Measurements from ENCODE around the gene TMEM87B. TPM values are rescaled to one million over a fixed set of nuclear protein-coding genes. Genes with fewer than 3 reads are reported as not detected.

Gene TMEM87B
- total and polyA plus RNA-seq, 2 of the 8 experiments (the other 6 are each of a cell fraction or from before 2014, with no cell fraction given): 7.2 to 9.0 TPM

- H4K8ac ChIP-seq (ENCODE audit: extremely low read depth, insufficient read depth, low read length): no peak overlapping the region
- WGBS, 2 experiments (ENCODE audit: extremely low coverage in 1 of 2, insufficient coverage in 1 of 2, insufficient read length in 1 of 2, insufficient replicate concordance in 2 of 2, low coverage in 1 of 2, low lambda C conversion rate in 2 of 2, missing lambda C conversion rate in 1 of 2): 90% methylated on average over 10 of the region's 10 CpGs; no CpG with 5 or more reads in 1 of the 2 experiments
- H2BK12ac ChIP-seq (ENCODE audit: low read depth, low read length): no peak overlapping the region
- no peak overlapping the region for H3K4ac ChIP-seq (replicated peaks; ENCODE audit: insufficient read length, low read depth, low read length)
- no peaks in the 10 kb centered on the region for H3K23me2 ChIP-seq (ENCODE audit: low read depth, low read length)
- H3K4me2 ChIP-seq (ENCODE audit: insufficient read depth in 1 of 2, low read depth in 2 of 2, low read length in 2 of 2): no peak overlapping the region
- H4K5ac ChIP-seq (ENCODE audit: insufficient read length, low read depth, low read length): no peak overlapping the region
- H3K79me1 ChIP-seq (ENCODE audit: low read depth, low read length): no peaks in the 10 kb centered on the region
- H3K4me1 ChIP-seq (replicated peaks in 1 of 4; ENCODE audit: control insufficient read depth in 3 of 4, insufficient read depth in 4 of 4, low read length in 3 of 4): no peaks in the 10 kb centered on the region
- no peak overlapping the region for H2AFZ ChIP-seq (ENCODE audit: low read length)
- H4K20me1 ChIP-seq (replicated peaks in 1 of 2; ENCODE audit: control insufficient read depth in 1 of 2, insufficient read depth in 2 of 2, low read length in 2 of 2): no peaks in the 10 kb centered on the region
- no peak overlapping the region for H3K23ac ChIP-seq (ENCODE audit: insufficient read length)
- H2AK5ac ChIP-seq (ENCODE audit: low read depth, low read length): no peak overlapping the region
- H3K27me3 ChIP-seq (replicated peaks in 1 of 4; ENCODE audit: control insufficient read depth in 3 of 4, extremely low read depth in 1 of 4, insufficient read depth in 3 of 4, low read length in 3 of 4): no peaks in the 10 kb centered on the region
- no peak overlapping the region for H3K18ac ChIP-seq (ENCODE audit: extremely low read depth, low read length)
- TF ChIP-seq POLR2A (IDR thresholded peaks at IDR 0.05; ENCODE audit: control extremely low read depth in 1 of 2, low read depth in 2 of 2, low read length in 2 of 2) (no peak), YY1 (IDR thresholded peaks at IDR 0.05; ENCODE audit: low read depth, low read length) (no peak), POU5F1 (IDR thresholded peaks at IDR 0.05; ENCODE audit: low read depth, low read length) (no peak), CEBPB (IDR thresholded peaks at IDR 0.05; ENCODE audit: low read depth, low read length) (no peak), SP4 (IDR thresholded peaks at IDR 0.05; ENCODE audit: low read length) (no peak), ZNF274 (IDR thresholded peaks at IDR 0.05; ENCODE audit: borderline replicate concordance, extremely low read depth, low read length) (no peak), CHD2 (IDR thresholded peaks at IDR 0.05; ENCODE audit: low read length) (no peak), EP300 (IDR thresholded peaks at IDR 0.05; ENCODE audit: borderline replicate concordance in 1 of 2, low read depth in 2 of 2, low read length in 2 of 2) (no peak), SAP30 (IDR thresholded peaks at IDR 0.05; ENCODE audit: insufficient read depth, insufficient replicate concordance, low read length) (no peak), RXRA (IDR thresholded peaks at IDR 0.05; ENCODE audit: insufficient read depth, low read depth, low read length) (no peak), SIRT6 (IDR thresholded peaks at IDR 0.05; ENCODE audit: low read length) (no peak), SUZ12 (IDR thresholded peaks at IDR 0.05; ENCODE audit: low read length) (no peak), SP1 (IDR thresholded peaks at IDR 0.05; ENCODE audit: low read depth, low read length) (no peak), EGR1 (IDR thresholded peaks at IDR 0.05; ENCODE audit: borderline replicate concordance, low read depth, low read length) (no peak)
- H3K4me3 ChIP-seq (ENCODE audit: extremely low read depth in 1 of 4, insufficient read depth in 2 of 4, low read depth in 3 of 4, low read length in 4 of 4): no peak overlapping the region
- no peak overlapping the region for H3K27ac ChIP-seq (ENCODE audit: low read depth, low read length)
- POLR2A ChIA-PET (ENCODE audit: partially characterized antibody): no interaction called here
- H3K9me3 ChIP-seq (ENCODE audit: insufficient read depth in 2 of 2, low read depth in 1 of 2, low read length in 1 of 2): no peaks in the 10 kb centered on the region
- DNase-seq (ENCODE audit: low read depth in 1 of 2, low spot score in 2 of 2) (no peak), FAIRE-seq (no peak)
- H3K14ac ChIP-seq (ENCODE audit: insufficient read length): no peak overlapping the region
- H3K36me3 ChIP-seq (ENCODE audit: control insufficient read depth in 2 of 4, insufficient read depth in 4 of 4, low read length in 3 of 4): peaks cover 0 to 9% (median 4%) of the 10 kb centered on the region in 4 experiments; a peak in 4 of 8 replicates
- H2BK120ac ChIP-seq (replicated peaks; ENCODE audit: low read depth, low read length): no peak overlapping the region
- CTCF ChIA-PET (ENCODE audit: partially characterized antibody): interaction anchor here (0.7 kb wide), 1 partner anchor 117 kb away, joined by 3 read pairs; no protein-coding TSS in a partner anchor
- no peak overlapping the region for H4K91ac ChIP-seq (replicated peaks; ENCODE audit: insufficient read length, low read length)
- no peak overlapping the region for H2BK15ac ChIP-seq (ENCODE audit: low read length)
- H3K9ac ChIP-seq (replicated peaks in 1 of 4; ENCODE audit: extremely low read depth in 1 of 4, low read depth in 3 of 4, low read length in 3 of 4): no peak overlapping the region
- no peak overlapping the region for H2BK20ac ChIP-seq (ENCODE audit: low read length)
- H3K56ac ChIP-seq (replicated peaks; ENCODE audit: insufficient read length, low read depth, low read length): no peak overlapping the region
- H3K79me2 ChIP-seq (ENCODE audit: control insufficient read depth in 1 of 2, insufficient read depth in 2 of 2, low read length in 2 of 2): no peaks in the 10 kb centered on the region
- no peak overlapping the region for H2BK5ac ChIP-seq (ENCODE audit: low read depth, low read length)
Measured at GRCh38 chr2:112096098-112096497, 41.0 kb downstream of the TMEM87B start.

Data from H1 (cell line).